ENCODE measurements around the gene DHRSX. TPM values are rescaled to one million over a fixed set of nuclear protein-coding genes. Genes with fewer than 3 reads are reported as not detected.

The DHRSX gene
- total and polyA plus RNA-seq, 2 donors (not counting 1 experiment from before 2014, with no cell fraction given): 18.8 to 39.0 TPM

GRCh38 chrX:2177541-2177940 is 323.2 kb downstream of the DHRSX start:
- H3K4me3 ChIP-seq (ENCODE audit: control extremely low read depth in 1 of 5, extremely low read depth in 1 of 5, insufficient read depth in 1 of 5, low read depth in 2 of 5, low read length in 4 of 5): no peak overlapping the region
- CTCF ChIA-PET: no interaction called here
- H3K27me3 ChIP-seq (replicated peaks in 1 of 4; ENCODE audit: control extremely low read depth in 1 of 4, control insufficient read depth in 3 of 4, insufficient read depth in 4 of 4, low read length in 3 of 4): no peaks in the 10 kb centered on the region
- H3K9ac ChIP-seq (ENCODE audit: low read length): no peak overlapping the region
- ATAC-seq (ENCODE audit: low read depth) (no peak), DNase-seq (no peak)
- peaks cover 0 to 16% of the 10 kb centered on the region in 2 donors for H3K4me1 ChIP-seq (ENCODE audit: control insufficient read depth in 2 of 2, insufficient read depth in 2 of 2, low read length in 2 of 2)
- intact Hi-C loops (cut with micrococcal nuclease): no loop called here
- H3K79me2 ChIP-seq (ENCODE audit: control insufficient read depth, insufficient read depth, low read length): no peaks in the 10 kb centered on the region
- H3K9me3 ChIP-seq (ENCODE audit: control extremely low read depth in 1 of 3, control insufficient read depth in 2 of 3, insufficient read depth in 1 of 3, low read length in 2 of 3): peaks cover 0 to 14% (median 0%) of the 10 kb centered on the region in 3 donors
- H3K4me3 Mint-ChIP-seq: no peak overlapping the region
- no peak for TF ChIP-seq EZH2 (IDR thresholded peaks at IDR 0.05; ENCODE audit: borderline replicate concordance, insufficient read depth, low read depth, low read length, poor library complexity, severe bottlenecking)
- TF ChIP-seq CTCF (IDR thresholded peaks at IDR 0.05): no peak
- H2AFZ ChIP-seq (ENCODE audit: insufficient read depth, low read depth, low read length, poor library complexity, severe bottlenecking): no peak overlapping the region
- H4K20me1 ChIP-seq (ENCODE audit: control insufficient read depth, insufficient read depth, low read length, poor library complexity, severe bottlenecking): no peaks in the 10 kb centered on the region
- POLR2A ChIA-PET: no interaction called here
- H3K36me3 ChIP-seq (replicated peaks in 1 of 2; ENCODE audit: control extremely low read depth in 1 of 2, control insufficient read depth in 1 of 2, extremely low read depth in 1 of 2, insufficient read depth in 2 of 2, low read length in 1 of 2): no peaks in the 10 kb centered on the region
- H3K27ac ChIP-seq (ENCODE audit: low read length in 2 of 2): no peak overlapping the region
- H3K4me2 ChIP-seq (replicated peaks; ENCODE audit: low read depth, low read length, poor library complexity, severe bottlenecking): no peak overlapping the region
- H3K27me3 Mint-ChIP-seq: no peaks in the 10 kb centered on the region
- no peak overlapping the region for H3K27ac Mint-ChIP-seq
- no peaks in the 10 kb centered on the region for H3K9me3 Mint-ChIP-seq (ENCODE audit: insufficient read depth)
- H3K4me1 Mint-ChIP-seq: peaks cover 17% of the 10 kb centered on the region
- WGBS (ENCODE audit: insufficient coverage): 93% methylated on average over 11 of the region's 14 CpGs

DNA sequence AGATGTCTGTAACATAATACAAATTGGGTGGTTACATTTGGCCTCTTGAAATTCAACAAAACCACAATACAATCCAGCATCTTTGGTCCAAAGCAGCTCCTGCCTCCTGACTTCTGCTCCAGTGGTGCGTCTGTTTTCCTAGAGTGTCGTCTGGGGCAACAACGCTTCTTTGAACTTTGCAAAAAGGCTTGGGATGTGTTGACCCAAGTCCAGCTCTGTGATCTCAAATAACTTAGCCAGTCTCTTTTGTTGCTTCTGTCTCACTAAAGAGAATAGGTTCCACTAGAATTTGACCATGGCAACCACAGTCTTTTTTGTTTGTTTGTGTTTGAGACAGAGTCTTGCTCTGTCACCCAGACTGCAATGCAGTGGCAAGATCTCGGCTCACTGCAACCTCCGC is 324.0 kb downstream of the DHRSX start:
- no peak for TF ChIP-seq CTCF (IDR thresholded peaks at IDR 0.05)
- TF ChIP-seq EZH2 (IDR thresholded peaks at IDR 0.05; ENCODE audit: borderline replicate concordance, insufficient read depth, low read depth, low read length, poor library complexity, severe bottlenecking): no peak
- peaks cover 0 to 16% of the 10 kb centered on the region in 2 donors for H3K4me1 ChIP-seq (ENCODE audit: control insufficient read depth in 2 of 2, insufficient read depth in 2 of 2, low read length in 2 of 2)
- peaks cover 17% of the 10 kb centered on the region for H3K4me1 Mint-ChIP-seq
- ChIA-PET POLR2A (no interaction called here), CTCF (no interaction called here)
- intact Hi-C loops (cut with micrococcal nuclease): no loop called here
- no peak overlapping the region for H3K9ac ChIP-seq (ENCODE audit: low read length)
- no peak overlapping the region for H3K27ac Mint-ChIP-seq
- no peak overlapping the region for H2AFZ ChIP-seq (ENCODE audit: insufficient read depth, low read depth, low read length, poor library complexity, severe bottlenecking)
- no peak overlapping the region for H3K4me3 Mint-ChIP-seq
- no peaks in the 10 kb centered on the region for H4K20me1 ChIP-seq (ENCODE audit: control insufficient read depth, insufficient read depth, low read length, poor library complexity, severe bottlenecking)
- H3K4me3 ChIP-seq (ENCODE audit: control extremely low read depth in 1 of 5, extremely low read depth in 1 of 5, insufficient read depth in 1 of 5, low read depth in 2 of 5, low read length in 4 of 5): no peak overlapping the region
- H3K4me2 ChIP-seq (replicated peaks; ENCODE audit: low read depth, low read length, poor library complexity, severe bottlenecking): no peak overlapping the region
- DNase-seq: no peak
- no peaks in the 10 kb centered on the region for H3K27me3 Mint-ChIP-seq
- no peaks in the 10 kb centered on the region for H3K27me3 ChIP-seq (replicated peaks in 1 of 4; ENCODE audit: control extremely low read depth in 1 of 4, control insufficient read depth in 3 of 4, insufficient read depth in 4 of 4, low read length in 3 of 4)
- H3K36me3 ChIP-seq (replicated peaks in 1 of 2; ENCODE audit: control extremely low read depth in 1 of 2, control insufficient read depth in 1 of 2, extremely low read depth in 1 of 2, insufficient read depth in 2 of 2, low read length in 1 of 2): no peaks in the 10 kb centered on the region
- no peaks in the 10 kb centered on the region for H3K9me3 Mint-ChIP-seq (ENCODE audit: insufficient read depth)
- H3K27ac ChIP-seq (ENCODE audit: low read length in 2 of 2): no peak overlapping the region
- no peak for ATAC-seq (ENCODE audit: low read depth)
- H3K79me2 ChIP-seq (ENCODE audit: control insufficient read depth, insufficient read depth, low read length): no peaks in the 10 kb centered on the region
- 95% methylated on average over 5 of the region's 5 CpGs for WGBS (ENCODE audit: insufficient coverage)
- peaks cover 0 to 14% (median 0%) of the 10 kb centered on the region in 3 donors for H3K9me3 ChIP-seq (ENCODE audit: control extremely low read depth in 1 of 3, control insufficient read depth in 2 of 3, insufficient read depth in 1 of 3, low read length in 2 of 3)
